ENCODE data around the gene RPTOR. TPM values are rescaled to one million over a fixed set of nuclear protein-coding genes. Genes with fewer than 3 reads are reported as not detected.
"Not testable (repeated sequence)": the region's sequence is repeated elsewhere in the genome, so short reads cannot be mapped to it uniquely, and the experiment has no call there.

Gene RPTOR
- polyA plus RNA-seq, 5 donors = 13.5 to 23.7 (median 15.7) TPM

GRCh38 chr17:80812362-80813088, 267.9 kb downstream of the RPTOR start:
- DNase-seq = no peak

- no peak for DNase-seq
These were observed 268.7 kb downstream of the RPTOR start for GRCh38 chr17:80813318-80813717.

- DNase-seq = no peak
These were observed 269.9 kb downstream of the RPTOR start for GRCh38 chr17:80814491-80814890.

DNA sequence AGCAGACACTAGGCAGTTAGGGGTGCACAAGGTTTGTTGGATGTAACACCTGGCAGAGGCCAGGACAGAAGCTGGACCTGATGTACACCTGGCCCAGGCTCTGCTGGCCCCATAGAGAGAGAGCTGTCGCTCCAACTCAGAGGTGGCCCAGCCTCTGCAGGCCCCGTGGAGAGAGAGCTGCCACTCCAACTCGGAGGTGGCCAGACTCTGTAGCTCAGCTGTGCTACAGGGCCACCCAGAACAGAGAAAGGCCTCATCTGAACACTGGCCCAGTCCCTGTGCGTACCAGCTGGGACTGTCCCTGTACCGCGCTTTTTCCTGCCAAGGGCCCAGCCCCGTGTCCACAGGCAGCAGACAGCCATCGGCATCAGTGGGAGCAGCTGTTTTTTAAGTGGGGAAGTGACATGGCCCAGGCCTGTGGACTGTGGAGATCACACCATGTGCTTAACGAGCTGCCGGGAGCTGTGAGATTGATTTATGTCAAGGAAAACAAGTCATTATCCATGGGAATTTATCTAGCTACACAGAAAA, 270.6 kb downstream of the RPTOR start:
- no peak for DNase-seq

GRCh38 chr17:80815718-80816117, 271.1 kb downstream of the RPTOR start:
- DNase-seq = not testable (repeated sequence)

DNA sequence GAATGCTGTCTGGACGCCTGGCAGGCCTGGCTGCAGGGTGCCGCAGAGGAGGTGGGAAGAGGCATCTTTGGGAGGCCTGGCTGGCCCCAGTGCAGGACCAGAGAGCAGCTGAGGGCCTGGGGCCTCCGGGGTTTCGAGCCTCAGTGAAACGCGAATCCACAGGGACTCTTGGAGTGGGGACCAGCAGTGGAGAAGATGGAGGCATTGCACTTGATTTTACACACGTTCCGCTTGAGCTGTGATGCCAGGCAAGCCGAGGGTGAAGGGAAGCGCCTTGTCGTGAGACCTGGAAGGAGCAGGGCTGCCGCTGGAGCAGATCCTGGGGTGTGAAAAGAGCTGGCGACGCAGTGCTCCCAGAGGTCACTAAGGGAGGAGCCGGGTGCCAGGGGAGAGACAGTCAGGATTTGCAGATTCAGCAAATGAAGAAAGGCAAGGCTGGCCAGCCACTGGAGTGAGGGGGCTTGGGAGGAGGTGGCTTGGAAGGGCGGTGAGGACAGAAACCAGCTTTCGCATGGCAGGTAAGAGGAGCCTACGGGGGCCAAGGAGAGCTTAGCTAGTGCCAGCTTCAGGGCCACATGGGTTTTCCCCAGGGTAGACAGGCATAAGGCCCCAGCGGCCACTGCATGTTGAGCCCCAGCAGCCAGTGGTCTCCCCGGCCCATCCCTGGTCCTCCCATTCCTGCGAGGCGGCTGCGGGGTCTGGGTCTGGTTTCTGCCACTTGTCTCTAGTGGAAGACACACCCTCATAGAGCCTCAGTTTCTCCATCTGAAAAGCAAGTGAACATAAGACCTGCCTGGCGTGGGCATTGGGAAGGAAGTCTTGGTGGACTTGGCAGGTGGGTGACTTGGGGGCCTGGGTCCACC, 271.8 kb downstream of the RPTOR start:
- no peak for DNase-seq

- no peak for DNase-seq
These were observed 272.7 kb downstream of the RPTOR start for GRCh38 chr17:80817321-80817845.

GRCh38 chr17:80817861-80818260, 273.2 kb downstream of the RPTOR start:
- no peak for DNase-seq

- DNase-seq = no peak
These were observed 274.2 kb downstream of the RPTOR start for GRCh38 chr17:80818871-80819270.

GRCh38 chr17:80819422-80820164, 275.0 kb downstream of the RPTOR start:
- no peak for DNase-seq

DNA sequence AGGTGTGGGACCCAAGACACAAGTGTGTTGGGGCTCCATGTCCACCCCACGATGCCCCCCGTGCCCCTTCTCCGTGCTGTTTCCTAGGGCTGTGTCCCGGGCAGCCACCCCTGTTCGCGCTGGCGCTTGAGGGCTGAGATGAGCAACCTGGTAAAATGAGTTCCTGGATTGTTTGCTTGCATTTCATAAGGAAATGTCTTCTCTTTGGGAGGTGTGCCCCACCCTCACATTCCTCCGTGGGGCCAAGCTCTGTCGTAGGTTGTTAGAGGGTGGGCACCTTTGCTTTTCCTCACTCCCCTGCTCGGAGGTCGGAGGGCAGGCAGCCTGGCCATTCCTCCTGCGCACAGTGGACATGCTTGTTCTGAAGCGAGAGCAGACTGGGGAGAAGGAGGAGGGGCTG, 275.7 kb downstream of the RPTOR start:
- no peak for DNase-seq

DNA sequence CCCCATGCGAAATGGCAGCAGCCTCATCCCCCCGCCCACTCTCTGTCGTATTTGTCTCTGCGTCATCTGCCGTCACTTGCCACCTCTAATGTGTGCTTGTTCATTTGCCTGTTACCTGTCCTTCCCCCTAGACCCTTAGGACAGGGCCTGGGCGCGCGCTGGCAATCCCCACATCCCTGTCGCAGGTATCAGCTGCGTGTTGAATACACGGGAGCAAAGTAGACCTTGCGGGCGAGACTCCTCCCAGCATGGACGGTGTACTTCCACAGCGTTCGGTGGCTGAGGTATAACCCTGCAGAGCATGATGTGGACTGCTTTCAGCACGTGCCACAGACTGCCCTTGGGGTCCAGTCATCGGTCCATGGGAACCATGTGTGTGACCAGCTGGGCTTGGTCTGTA, 276.9 kb downstream of the RPTOR start:
- DNase-seq = no peak

DNA sequence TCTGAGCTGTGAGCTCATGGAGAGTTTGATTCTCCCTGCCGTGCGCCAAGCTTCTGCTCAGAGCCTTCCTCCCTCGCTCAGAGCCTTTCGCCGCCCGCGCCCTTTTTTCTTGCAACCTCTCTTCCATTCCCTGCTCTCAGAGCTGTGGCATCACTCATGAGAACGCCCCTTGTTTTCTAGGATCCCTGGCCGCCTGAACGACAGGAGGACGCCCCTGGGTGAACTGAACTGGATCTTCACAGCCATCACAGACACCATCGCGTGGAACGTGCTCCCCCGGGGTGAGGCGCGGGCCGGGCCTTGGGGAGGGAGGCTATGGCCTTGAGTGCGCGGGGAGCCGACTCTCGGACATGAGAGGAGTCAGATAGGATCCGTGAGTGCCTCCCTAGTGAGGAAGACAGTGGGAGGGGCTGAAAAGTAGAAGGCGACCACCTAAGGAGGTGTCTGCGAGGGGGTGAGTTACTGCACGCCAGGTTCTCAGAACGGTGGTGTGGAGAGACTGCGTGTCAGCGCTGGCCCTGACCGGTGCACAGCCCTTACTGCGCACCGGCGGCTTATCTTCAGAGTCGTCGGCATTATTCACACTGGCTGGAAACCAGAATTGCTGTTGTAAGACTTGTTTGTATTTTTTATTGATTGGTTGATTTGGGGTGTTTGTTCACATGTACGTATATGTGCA, 277.5 kb downstream of the RPTOR start:
- DNase-seq = no peak

DNA sequence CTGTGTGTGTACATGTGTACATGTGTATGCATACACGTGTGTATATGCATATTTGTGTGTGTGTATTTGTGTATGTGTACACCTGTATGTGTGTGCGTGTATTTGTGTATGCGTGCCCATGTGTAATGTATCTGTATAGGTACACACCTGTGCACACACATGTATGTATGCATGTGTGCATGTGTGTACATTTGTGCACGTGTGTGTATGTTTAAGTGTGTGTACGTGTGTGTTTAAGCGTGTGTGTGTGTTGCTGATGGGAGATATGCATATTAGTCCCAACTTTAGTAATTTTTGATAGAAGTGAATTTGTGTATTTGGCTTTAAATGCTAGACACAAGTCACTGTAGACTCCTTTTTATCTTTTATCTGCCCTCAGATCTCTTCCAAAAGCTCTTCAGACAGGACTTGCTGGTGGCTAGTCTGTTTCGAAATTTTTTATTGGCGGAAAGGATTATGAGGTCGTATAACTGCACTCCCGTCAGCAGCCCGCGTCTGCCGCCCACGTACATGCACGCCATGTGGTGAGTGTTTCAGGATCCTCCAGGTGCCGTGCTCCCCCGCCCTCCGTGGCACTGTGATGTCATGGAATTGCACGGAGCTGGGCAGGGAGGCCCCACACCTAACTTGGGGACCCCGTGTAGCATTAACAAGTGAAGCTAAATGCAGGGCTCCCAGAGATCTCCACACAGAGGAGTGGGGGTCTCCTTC, 278.2 kb downstream of the RPTOR start:
- no peak for DNase-seq

DNA sequence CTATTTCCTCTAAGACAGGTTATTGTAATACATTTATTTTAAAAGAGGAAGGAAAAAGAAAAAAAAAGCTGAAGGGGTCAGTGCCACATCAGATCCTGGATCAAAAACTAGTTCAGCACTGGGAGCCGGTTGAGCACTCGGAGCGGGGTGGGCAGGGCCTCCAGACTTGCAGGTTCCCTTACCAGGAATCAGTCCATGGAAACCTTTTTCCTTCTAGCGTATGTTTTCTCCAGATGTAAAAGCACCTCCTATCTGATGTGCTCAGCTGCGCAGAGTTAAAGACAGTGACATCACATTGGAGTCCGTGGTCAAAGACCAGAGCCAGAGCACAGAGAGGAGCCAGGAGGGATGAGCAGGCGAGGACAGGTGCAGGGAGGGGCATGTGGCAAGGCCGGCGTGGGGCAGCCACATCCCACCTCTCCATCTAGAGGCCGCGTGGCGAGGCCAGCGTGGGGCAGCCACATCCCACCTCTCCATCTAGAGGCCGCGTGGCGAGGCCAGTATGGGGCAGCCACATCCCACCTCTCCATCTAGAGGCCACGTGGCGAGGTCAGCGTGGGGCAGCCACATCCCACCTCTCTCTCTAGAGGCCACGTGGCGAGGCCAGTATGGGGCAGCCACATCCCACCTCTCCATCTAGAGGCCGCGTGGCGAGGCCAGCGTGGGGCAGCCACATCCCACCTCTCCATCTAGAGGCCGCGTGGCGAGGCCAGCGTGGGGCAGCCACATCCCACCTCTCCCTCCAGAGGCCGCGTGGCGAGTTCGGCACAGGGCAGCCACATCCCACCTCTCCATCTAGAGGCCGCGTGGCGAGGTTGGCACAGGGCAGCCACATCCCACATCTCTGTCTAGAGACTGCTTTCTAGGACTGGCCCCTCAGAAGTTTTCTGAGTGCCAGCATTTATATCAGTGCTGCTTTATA, 280.2 kb downstream of the RPTOR start:
- no peak for DNase-seq

DNA sequence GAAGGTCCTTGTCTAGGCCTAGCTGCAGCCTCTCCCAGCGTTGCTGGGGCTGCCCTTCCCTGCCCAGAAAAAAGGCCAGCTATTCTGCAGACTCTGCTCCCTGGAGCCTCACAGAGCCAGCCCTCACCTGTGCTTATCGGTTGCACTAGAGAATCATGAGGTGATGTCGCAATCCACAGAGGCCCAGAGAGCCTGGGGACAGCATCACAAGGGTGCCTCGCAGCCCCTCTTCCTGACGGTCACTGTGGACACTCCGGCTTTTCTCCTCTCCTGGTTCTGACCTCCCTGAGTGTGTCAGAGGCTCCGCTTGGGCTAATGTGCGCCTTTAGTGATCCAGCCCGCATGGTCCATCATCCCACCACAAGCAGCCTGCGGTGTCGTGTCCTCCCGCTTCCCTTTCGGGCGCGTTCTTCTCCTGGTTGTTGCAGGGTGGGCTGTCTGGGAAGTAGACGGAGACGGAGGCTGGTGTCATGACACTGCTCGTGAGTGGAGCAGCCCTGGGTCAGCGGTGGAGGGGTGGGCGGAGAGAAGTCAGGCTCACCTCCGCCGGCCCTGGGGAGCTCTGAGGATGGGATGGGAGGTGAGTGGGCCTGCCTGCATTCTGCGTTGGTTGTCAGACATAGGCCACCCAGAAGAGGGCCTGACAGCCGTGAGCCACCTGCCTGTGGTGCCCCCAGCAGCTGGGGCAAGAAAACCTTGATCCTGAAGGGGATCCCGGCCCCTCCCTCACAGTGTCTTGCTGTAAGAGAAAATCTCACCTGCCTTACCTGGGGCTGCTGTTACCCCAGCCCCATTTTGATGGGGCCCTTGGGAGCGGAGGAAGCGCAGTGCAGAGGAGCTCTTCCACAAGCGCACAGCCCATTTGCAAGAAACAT, 281.1 kb downstream of the RPTOR start:
- DNase-seq = no peak

DNA sequence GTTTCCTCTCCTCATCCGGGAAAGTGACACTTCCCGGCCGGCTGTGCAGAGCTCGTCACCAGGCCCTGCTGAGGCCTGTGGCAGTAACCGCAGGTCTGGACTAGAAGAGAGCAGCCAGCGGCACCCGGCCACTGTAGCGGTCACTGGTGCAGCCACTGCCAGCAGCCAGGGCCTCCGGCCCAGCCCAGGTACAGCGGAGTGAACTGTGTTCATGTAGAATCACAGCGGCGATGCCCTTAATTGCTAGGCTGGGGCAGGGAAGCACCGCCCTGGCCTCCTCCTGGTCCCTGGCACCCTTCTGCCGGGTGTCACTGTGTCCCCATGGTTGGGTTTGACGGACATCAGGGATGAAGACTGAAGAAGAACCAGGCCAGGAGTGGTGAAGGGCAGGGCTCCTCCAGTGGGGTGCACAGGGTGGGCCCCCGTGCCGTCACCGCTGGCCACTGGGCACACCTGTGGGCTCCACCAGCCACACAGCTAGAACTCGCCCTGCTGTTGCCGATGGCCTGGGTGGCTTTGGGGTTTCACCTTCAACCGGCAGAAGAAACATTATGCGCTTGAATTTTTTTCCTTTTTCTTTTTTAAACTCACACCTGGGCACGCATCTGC, 281.8 kb downstream of the RPTOR start:
- no peak for DNase-seq
